Left ventricle myocardium inferior (tissue), 1 donor: Measurements from ENCODE around the gene ARL15. TPM values are rescaled to one million over a fixed set of nuclear protein-coding genes. Genes with fewer than 3 reads are reported as not detected.

Experiments
- DNase-seq: peaks from one replicate; pipeline ENCODE4 v3.0.0-alpha.2; 2020
- H3K27ac ChIP-seq: fragments of 200-600 bp; replicated peaks from 2 replicates; pipeline ENCODE4 v1.8.0; 2021
- H3K27me3 ChIP-seq: fragments of 200-600 bp; 2 replicates; pipeline ENCODE4 v1.8.0; 2021; ENCODE audit warnings: low read depth
- H3K36me3 ChIP-seq: fragments of 200-600 bp; 2 replicates; pipeline ENCODE4 v1.8.0; 2021
- H3K4me1 ChIP-seq: fragments of 200-600 bp; 2 replicates; pipeline ENCODE4 v1.8.0; 2021
- H3K4me3 ChIP-seq: fragments of 200-600 bp; 2 replicates; pipeline ENCODE4 v1.8.0; 2021; ENCODE audit warnings: mild to moderate bottlenecking, moderate library complexity
- H3K9me3 ChIP-seq: fragments of 200-600 bp; replicated peaks from 2 replicates; pipeline ENCODE4 v1.8.0; 2021
- intact Hi-C: fragments of 100-400 bp; cut with micrococcal nuclease; formaldehyde crosslinking; loops from one replicate; pipeline ENCODE4 v1.11.0; 2022
- total RNA-seq: library from RNA; stranded (reverse); fragmentation: NEBNext Ultra II Directional; extraction: Animal tissue kit (Norgen Biotek cat#: 25700); gene quantifications from one replicate; pipeline ENCODE4 v1.2.1, GENCODE V29; 2021
- TF ChIP-seq, protein P1 (sequence below): fragments of 200-600 bp; IDR thresholded peaks from 2 replicates; pipeline ENCODE4 v1.8.0; 2021; ENCODE audit warnings: antibody characterized with exemption, mild to moderate bottlenecking, borderline replicate concordance
- donor health status: DM: no; HTN: yes; CAD: no; lungs with severe emphysema.

ARL15 gene
- total RNA-seq, 1 donor from 2014 or later, result 18.2 TPM

GRCh38 chr5:53965459-53965858, 344.9 kb downstream of the ARL15 start:
- TF ChIP-seq, protein P1, sequence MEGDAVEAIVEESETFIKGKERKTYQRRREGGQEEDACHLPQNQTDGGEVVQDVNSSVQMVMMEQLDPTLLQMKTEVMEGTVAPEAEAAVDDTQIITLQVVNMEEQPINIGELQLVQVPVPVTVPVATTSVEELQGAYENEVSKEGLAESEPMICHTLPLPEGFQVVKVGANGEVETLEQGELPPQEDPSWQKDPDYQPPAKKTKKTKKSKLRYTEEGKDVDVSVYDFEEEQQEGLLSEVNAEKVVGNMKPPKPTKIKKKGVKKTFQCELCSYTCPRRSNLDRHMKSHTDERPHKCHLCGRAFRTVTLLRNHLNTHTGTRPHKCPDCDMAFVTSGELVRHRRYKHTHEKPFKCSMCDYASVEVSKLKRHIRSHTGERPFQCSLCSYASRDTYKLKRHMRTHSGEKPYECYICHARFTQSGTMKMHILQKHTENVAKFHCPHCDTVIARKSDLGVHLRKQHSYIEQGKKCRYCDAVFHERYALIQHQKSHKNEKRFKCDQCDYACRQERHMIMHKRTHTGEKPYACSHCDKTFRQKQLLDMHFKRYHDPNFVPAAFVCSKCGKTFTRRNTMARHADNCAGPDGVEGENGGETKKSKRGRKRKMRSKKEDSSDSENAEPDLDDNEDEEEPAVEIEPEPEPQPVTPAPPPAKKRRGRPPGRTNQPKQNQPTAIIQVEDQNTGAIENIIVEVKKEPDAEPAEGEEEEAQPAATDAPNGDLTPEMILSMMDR, result no peak
- H3K27ac ChIP-seq, result no peak overlapping the region
- H3K27me3 ChIP-seq, result no peaks in the 10 kb centered on the region
- no peaks in the 10 kb centered on the region for H3K9me3 ChIP-seq
- intact Hi-C loops, result no loop called here
- H3K4me1 ChIP-seq, result no peaks in the 10 kb centered on the region
- H3K4me3 ChIP-seq, result no peak overlapping the region
- H3K36me3 ChIP-seq, result no peaks in the 10 kb centered on the region
- DNase-seq, result no peak

DNA sequence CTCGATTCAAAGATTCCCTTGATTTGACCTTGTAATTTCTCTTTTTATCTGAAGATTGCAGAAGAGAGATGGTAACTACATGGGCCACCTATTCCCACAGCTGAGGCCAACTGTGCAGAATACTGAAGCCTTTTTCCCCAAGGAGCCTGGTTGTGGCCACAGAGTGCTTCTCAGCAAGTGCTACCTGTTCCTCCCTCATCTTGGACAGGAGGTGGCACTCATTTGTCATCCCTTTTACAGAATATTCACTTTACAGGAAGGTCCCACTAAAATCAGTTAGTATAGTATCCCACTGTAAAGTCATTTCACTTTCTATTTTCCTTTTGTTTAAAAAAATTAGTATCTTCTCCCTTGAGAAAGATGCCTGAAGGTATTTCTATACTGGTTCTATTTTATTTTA, 346.4 kb downstream of the ARL15 start:
- TF ChIP-seq, protein P1, result no peak
- Histone ChIP-seq H3K36me3 (no peaks in the 10 kb centered on the region), H3K4me1 (no peaks in the 10 kb centered on the region), H3K9me3 (peaks cover 2% of the 10 kb centered on the region), H3K27me3 (no peaks in the 10 kb centered on the region), H3K4me3 (no peak overlapping the region), H3K27ac (no peak overlapping the region)
- intact Hi-C loops, result no loop called here
- DNase-seq, result no peak

DNA sequence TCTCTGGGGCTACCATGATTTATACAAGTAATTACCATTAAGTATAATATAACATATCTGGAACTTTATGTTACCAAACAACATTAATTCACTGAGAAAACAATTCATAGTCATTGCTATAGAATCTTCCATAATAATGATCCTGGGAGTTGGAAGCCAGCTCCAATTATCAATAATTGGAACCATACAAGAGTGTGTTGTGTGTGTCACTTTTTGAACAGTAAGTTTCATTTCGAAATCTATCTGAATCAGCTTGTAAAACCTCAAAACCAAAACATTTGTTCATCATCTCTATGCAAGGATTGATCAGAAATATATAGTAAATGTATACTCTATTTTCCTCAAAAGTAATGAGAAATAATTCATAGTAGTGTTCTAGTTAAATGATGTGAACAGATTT, 348.1 kb downstream of the ARL15 start:
- Histone ChIP-seq H3K4me3 (no peak overlapping the region), H3K4me1 (no peaks in the 10 kb centered on the region)

DNA sequence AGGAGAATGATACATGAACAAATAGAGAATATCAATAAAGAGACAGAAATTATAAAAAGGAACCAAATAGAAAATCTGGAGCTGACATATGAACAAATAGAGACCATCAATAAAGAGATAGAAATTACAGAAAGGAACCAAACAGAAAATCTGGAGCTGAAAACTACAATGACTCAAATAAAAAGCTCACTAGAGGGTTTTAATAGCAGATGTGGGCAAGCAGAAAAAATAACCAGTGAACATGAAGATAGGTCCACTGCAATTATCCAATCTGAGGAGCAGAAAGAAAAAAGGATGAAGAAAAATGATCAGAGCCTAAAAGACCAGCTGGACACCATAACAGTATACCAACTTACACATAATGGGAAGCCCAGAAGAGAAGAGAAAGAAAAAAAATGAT, 353.7 kb downstream of the ARL15 start:
- H3K4me1 ChIP-seq, result no peaks in the 10 kb centered on the region
- no peaks in the 10 kb centered on the region for H3K27me3 ChIP-seq
- H3K9me3 ChIP-seq, result peaks cover 38% of the 10 kb centered on the region
- TF ChIP-seq, protein P1, result no peak
- H3K36me3 ChIP-seq, result no peaks in the 10 kb centered on the region
- intact Hi-C loops, result no loop called here
- DNase-seq, result no peak
- no peak overlapping the region for H3K27ac ChIP-seq
- no peak overlapping the region for H3K4me3 ChIP-seq

More for the DNA sequence above, 348.1 kb downstream of the ARL15 start:
- peaks cover 19% of the 10 kb centered on the region for H3K9me3 ChIP-seq
- intact Hi-C loops, result no loop called here
- no peak for DNase-seq
- H3K27me3 ChIP-seq, result no peaks in the 10 kb centered on the region
- H3K36me3 ChIP-seq, result no peaks in the 10 kb centered on the region
- H3K27ac ChIP-seq, result no peak overlapping the region
- TF ChIP-seq, protein P1, result no peak

GRCh38 chr5:53956196-53956595, 354.2 kb downstream of the ARL15 start:
- intact Hi-C loops, result no loop called here
- no peak for DNase-seq
- Histone ChIP-seq H3K27me3 (no peaks in the 10 kb centered on the region), H3K4me3 (no peak overlapping the region), H3K36me3 (no peaks in the 10 kb centered on the region), H3K9me3 (peaks cover 38% of the 10 kb centered on the region), H3K4me1 (no peaks in the 10 kb centered on the region), H3K27ac (no peak overlapping the region)
- TF ChIP-seq, protein P1, result no peak

GRCh38 chr5:53950621-53951020, 359.8 kb downstream of the ARL15 start:
- Histone ChIP-seq H3K4me3 (no peak overlapping the region), H3K9me3 (peaks cover 2% of the 10 kb centered on the region), H3K27me3 (no peaks in the 10 kb centered on the region), H3K4me1 (peaks cover 8% of the 10 kb centered on the region), H3K27ac (no peak overlapping the region), H3K36me3 (no peaks in the 10 kb centered on the region)
- TF ChIP-seq, protein P1, result no peak
- DNase-seq, result no peak
- intact Hi-C loops, result no loop called here
